C1 segment of cervical spinal cord (tissue), 14 donors: ENCODE results near the gene IMMP2L.

ENCODE experiments used
- DNase-seq, 14 donors: peaks; one replicate each; lab custom pipeline; 2025; lab: John Stamatoyannopoulos, UW

The IMMP2L gene

GRCh38 chr7:111103678-111104274 lies 458.5 kb downstream of the IMMP2L start:
- DNase-seq, result no peak

- no peak for DNase-seq
Measured at GRCh38 chr7:111103136-111103535, 459.2 kb downstream of the IMMP2L start.

- no peak for DNase-seq
Measured at GRCh38 chr7:111101856-111102646, 460.2 kb downstream of the IMMP2L start.

GRCh38 chr7:111098926-111099250 lies 463.4 kb downstream of the IMMP2L start:
- DNase-seq, result no peak

GRCh38 chr7:111098011-111098925 lies 464.0 kb downstream of the IMMP2L start:
- peak in 3 of 14 donors; percentile 3 to 19 (median 18) for DNase-seq

GRCh38 chr7:111096997-111097396 lies 465.3 kb downstream of the IMMP2L start:
- DNase-seq, result no peak

- peak in 1 of 14 donors; percentile 35 for DNase-seq
Measured at GRCh38 chr7:111094419-111094818, 467.9 kb downstream of the IMMP2L start.

- DNase-seq, result peak in 1 of 14 donors; percentile 61
Measured at GRCh38 chr7:111093496-111093895, 468.8 kb downstream of the IMMP2L start.

GRCh38 chr7:111092406-111093236 lies 469.7 kb downstream of the IMMP2L start:
- DNase-seq, result peak in 1 of 14 donors; percentile 73

- DNase-seq, result peak in 1 of 14 donors; percentile 72
Measured at GRCh38 chr7:111091593-111092358, 470.5 kb downstream of the IMMP2L start.

GRCh38 chr7:111090846-111091245 lies 471.4 kb downstream of the IMMP2L start, which contains the start of gene LRRN3:
TSS of gene LRRN3 (plus strand) at chr7:111091127. CDS start at chr7:111122773, 31,646 bp downstream.
- peak in 11 of 14 donors; percentile 2 to 90 (median 49) for DNase-seq

- peak in 1 of 14 donors; percentile 46 for DNase-seq
Measured at GRCh38 chr7:111089822-111090426, 472.4 kb downstream of the IMMP2L start.

GRCh38 chr7:111088328-111088727 lies 474.0 kb downstream of the IMMP2L start:
- no peak for DNase-seq

GRCh38 chr7:111086532-111086931 lies 475.8 kb downstream of the IMMP2L start:
- no peak for DNase-seq

- DNase-seq, result no peak
Measured at GRCh38 chr7:111085356-111085755, 476.9 kb downstream of the IMMP2L start.

- DNase-seq, result no peak
Measured at GRCh38 chr7:111083413-111083812, 478.9 kb downstream of the IMMP2L start.

GRCh38 chr7:111082351-111082750 lies 479.9 kb downstream of the IMMP2L start:
- DNase-seq, result peak in 1 of 14 donors; percentile 11

- no peak for DNase-seq
Measured at GRCh38 chr7:111081546-111082267, 480.6 kb downstream of the IMMP2L start.

GRCh38 chr7:111080495-111081105 lies 481.7 kb downstream of the IMMP2L start:
- DNase-seq, result no peak
